Measurements from ENCODE around the gene KIF6.
A peak's percentile ranks its signal among the peaks of the same experiment; 100 is the strongest.
"Not testable (repeated sequence)": the region's sequence is repeated elsewhere in the genome, so short reads cannot be mapped to it uniquely, and the experiment has no call there.

The KIF6 gene

DNA sequence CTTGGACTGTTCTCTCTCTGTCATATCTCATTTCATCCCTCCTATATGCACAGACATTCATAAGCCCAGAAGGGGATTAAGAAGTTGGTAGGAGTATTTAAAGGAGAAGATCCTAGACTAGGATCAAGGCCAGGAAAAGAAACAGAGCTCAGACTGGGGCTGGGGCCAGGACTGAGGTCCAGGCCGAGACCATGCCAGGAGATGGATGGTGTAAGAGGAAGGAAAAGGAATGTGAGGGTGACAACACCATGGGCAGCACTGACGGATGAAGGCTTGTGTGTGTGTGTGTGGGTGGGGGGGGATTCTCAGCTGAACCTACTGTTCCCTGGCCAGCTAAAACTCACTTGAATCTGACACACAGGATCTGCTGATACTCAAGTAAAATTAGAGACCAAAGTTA, 182.1 kb downstream of the KIF6 start:
- DNase-seq: peak; percentile 55

DNA sequence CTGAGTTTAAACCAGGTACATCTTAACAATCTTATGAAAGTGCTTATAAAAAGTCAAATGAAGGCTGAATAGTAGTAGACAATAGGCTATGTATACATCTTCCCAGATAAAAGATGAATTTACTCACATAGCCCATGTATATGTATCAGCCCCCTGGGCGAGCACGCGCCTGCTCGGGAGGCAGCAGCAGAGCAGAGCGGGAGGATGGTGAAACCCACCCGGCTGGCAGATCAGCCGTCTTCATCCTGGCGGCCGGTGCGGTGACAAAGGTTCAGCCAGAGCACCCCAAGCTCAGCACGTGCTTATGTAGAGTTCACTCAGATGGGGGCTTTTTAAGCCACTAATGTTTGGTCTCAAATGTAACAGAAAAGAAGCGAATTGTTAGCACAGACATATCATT, 184.8 kb downstream of the KIF6 start:
- no peak for DNase-seq

DNA sequence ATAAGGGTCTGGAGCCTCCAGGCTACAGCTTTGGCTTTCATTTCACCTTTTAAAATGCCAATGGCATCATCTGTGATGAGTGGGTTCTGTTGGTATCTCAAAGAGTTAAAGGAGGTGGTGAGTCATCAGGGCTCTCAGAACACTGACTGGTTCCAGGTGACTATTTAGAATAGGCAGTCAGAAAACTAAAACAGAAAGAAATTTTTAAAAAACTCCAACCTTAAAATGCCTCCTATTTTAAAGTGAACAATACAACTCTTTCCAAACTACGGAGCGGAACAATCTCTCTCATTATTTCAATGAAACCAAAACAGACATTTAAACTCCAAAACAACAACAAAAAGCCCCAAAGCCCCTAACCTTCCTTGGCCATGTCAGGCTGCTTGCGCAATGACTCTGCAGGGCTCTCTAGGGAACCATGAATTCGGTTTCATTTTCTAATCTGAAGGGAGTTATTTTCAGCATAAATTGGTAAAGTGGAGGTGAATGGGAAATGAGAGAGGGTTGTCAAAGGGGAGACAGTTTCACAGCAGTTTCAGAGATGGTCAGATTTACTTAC, 194.9 kb downstream of the KIF6 start:
- DNase-seq: no peak

DNA sequence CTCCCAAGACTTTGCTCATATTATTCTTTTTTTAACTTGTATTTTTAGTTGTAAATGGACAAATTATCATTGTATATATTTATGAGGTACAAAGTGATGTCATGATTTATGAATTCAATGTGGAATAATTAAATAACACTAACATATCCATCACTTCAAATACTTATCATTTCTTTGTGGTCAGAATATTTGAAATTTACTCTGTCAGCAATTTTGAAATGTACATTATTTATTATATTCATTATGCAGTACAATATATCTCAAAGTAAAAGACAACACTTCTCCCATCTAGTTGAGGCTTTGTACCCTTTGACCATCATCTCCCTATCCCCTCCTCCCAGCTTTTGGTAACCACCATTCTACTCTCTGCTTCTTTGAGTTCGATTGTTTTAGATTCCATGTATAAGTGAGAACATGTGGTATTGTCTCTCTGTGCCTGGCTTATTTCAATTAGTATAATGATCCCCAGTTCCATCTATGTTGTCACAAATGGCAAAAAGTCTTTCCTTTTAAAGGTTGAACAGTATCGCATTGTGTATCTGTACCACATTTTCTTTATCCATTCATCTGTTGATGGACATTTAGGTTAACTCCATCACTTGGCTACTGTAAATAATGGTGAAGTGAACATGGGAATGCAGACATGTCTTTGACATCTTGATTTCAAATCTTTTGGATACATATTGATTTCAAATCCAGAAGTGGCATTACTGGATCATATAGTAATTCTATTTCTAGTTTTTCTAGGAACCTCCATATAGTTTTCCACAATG, 197.2 kb downstream of the KIF6 start:
- DNase-seq: no peak

DNA sequence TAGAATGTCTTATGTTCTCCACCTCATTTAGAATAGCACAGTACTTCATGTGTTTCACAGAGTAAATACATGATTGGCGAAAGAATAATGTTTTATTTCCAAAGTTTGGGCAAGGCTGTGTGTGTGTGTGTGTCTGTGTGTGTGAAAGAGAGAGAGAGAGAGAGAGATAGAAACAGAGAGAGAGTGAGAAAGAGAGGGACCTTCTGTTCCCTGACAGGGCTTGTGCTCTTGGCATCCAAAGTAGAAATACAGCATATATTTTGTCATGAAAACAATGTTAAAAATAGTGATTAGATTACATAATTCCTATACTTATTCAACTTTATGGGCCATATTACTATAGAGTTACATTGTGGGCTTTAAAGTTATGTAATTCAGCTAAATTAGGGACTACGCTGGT, 201.2 kb downstream of the KIF6 start:
- no peak for DNase-seq

GRCh38 chr6:39521958-39522357, 203.2 kb downstream of the KIF6 start:
- no peak for DNase-seq

GRCh38 chr6:39520916-39521315, 204.3 kb downstream of the KIF6 start:
- no peak for DNase-seq

GRCh38 chr6:39520411-39520810, 204.8 kb downstream of the KIF6 start:
- no peak for DNase-seq

- no peak for DNase-seq
These were observed 207.0 kb downstream of the KIF6 start for GRCh38 chr6:39518221-39518620.

DNA sequence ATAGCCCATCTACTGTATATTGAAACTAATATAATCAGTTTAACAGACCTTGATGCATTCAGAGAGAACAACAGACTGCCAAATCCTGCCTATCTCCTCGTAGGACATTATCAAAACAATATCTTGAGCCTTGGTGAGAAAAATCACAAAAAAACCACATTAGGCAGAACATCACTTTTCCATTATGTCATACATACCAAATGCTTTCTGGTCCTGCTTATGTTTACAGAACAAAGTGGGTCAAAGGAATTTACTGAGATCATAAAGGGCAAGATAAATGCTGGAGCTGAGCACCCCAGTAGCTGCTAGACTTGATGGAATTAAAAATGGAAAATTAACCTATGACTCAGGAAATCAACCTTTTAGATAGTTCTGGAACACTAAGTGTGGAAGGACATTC, 207.5 kb downstream of the KIF6 start:
- no peak for DNase-seq

DNA sequence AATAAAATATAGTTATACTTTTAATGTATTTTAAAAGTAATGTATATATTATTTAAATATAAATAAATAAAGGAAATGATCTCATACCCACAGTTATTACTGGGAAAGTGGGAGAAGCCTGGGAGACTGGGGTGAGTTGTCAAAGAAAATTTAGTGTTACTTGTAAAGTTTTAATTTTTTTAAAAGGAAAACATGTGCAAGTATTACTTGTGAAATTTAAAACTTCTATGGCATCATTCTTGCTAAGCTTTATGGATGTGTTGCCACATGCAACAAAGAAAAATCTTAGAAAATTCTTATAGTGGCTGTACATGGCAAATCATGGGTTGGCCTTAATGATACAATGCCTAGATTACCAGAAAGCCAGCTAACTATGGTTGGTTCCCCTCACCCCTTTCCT, 208.7 kb downstream of the KIF6 start:
- DNase-seq: no peak

DNA sequence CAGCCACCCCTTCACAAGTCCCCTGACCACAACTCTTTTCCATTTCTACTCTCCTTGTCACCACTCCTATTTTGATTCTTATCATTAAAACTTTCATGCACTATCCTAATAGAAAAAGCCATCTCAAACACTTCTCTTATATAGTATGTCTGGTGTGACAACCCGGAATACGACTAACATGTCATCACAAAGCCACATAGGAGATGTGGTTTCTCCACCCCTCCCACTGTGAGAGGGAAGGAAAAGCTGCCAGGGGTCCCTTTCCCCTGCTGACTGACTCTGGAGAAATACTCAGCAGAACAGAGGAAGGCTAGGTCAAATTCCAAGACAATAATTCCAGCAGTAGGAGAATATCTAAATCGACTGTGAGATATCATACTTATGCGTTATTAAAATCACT, 209.7 kb downstream of the KIF6 start:
- DNase-seq: no peak

GRCh38 chr6:39515006-39515405, 210.2 kb downstream of the KIF6 start:
- no peak for DNase-seq

GRCh38 chr6:39509831-39510230, 215.4 kb downstream of the KIF6 start:
- DNase-seq: not testable (repeated sequence)

DNA sequence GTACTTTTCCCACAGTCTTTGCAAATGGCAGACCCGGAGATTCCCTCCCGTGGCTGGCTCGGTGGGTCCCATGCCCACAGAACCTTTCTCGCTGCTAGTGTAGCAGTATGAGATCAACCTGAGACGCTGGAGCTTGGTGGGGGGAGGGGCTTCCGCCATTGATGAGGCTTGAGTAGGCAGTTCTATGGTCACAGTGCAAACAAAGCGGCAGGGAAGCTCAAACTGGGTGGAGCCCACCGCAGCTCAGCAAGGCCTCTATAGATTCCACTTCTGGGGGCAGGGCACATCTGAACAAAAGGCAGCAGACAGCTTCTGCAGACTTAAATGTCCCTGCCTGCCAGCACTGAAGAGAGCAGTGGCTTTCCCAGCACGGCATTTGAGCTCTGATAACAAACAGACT, 216.7 kb downstream of the KIF6 start:
- no peak for DNase-seq

- DNase-seq: no peak
These were observed 217.7 kb downstream of the KIF6 start for GRCh38 chr6:39507331-39507998.

DNA sequence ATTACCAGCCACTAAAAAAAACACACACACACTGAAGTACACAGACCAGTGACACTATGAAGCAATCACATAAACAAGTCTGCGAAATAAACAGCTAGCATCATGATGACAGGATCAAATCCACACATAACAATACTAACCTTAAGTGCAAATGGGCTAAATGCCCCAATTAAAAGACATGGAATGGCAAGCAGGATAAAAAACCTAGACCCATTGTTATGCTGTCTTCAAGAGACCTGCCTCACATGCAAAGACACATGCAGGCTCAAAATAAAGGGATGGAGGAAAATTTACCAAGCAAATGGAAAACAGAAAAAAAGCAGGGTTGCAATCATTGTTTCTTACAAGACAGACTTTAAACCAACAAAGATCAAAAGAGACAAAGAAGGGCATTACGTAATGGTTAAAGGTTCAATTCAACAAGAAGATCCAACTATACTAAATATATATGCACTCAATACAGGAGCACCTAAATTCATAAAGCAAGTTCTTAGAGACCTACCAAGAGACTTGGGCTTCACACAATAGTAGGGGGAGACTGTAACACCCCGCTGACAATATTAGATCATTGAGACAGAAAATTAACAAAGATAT, 222.7 kb downstream of the KIF6 start:
- not testable (repeated sequence) for DNase-seq

DNA sequence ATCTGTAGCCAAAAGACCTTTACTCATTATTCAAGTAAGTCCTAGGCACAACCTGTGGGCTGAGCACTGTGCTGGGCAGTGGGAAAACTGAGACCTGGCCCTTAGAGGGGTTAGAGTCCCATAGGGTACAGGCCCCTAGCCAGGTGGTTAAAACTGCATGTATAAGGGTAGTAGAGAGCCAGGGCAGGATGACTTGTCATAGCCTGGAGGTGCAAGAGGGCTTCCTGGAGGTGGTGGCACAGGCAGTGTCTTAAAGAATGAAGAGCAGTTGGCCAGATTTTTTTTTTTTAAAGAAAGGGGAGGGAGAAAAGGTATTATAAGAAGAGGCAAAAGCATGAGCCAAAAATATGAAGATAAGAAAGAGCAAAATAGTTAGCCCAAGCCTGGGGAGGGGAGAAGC, 226.2 kb downstream of the KIF6 start:
- DNase-seq: no peak

DNA sequence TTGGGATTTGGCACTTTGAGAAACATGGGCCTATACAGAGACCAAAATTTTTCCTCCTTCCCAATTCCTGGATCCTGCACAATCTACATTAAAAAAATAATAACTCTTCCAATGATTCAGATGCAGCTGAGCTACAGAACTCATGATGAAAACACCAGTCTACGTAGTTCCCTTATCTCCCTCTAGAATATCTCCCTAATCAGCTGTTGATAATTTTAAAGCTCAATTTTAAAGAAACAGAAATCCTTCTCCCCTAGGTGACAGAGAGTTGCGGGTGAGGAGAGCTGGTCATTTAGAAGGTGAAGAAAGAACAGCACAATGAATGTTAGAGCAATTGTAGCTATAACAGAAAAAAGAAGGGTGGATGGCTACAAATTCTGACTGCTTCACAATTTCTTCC, 227.1 kb downstream of the KIF6 start:
- no peak for DNase-seq

DNA sequence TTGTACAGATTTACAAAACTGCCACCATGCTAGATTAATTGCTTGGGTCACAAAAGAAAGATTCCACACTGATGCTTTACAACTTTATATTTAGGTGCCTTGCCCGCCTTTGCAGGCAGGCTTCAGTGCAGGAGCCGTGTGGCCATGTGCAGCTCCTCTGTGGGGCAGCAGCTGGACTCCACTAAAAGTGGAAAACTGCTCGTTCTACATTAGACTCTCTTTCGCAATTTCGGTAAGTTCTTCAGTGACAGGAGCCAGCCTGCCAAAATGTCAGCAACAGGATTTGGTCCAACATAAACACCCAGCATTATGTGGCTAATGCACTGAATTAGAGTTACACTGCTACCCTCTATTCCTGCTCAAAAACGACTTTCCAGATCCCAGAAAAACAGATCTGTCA, 228.3 kb downstream of the KIF6 start:
- no peak for DNase-seq

GRCh38 chr6:39496456-39496855, 228.8 kb downstream of the KIF6 start:
- DNase-seq: no peak

DNA sequence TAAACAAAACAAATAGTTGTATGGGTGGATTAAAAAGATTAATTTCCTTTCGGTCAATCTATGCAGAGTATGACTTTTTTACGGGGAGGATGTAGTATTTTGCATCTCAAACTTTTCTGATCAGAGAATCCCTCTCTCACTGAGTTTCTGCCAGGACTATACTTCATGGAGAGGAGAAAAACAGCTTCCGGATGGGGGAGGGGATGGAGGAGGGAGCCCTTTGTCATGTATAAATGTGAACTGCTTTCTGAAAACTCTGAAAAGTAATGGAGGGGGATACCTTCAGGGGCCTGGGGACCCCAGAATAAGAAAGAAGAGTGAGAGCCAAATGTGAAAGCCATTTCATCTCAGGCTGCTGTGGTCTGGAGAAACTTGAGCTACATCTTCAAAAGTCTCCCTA, 229.6 kb downstream of the KIF6 start:
- DNase-seq: no peak

- no peak for DNase-seq
These were observed 230.2 kb downstream of the KIF6 start for GRCh38 chr6:39494998-39495397.

DNA sequence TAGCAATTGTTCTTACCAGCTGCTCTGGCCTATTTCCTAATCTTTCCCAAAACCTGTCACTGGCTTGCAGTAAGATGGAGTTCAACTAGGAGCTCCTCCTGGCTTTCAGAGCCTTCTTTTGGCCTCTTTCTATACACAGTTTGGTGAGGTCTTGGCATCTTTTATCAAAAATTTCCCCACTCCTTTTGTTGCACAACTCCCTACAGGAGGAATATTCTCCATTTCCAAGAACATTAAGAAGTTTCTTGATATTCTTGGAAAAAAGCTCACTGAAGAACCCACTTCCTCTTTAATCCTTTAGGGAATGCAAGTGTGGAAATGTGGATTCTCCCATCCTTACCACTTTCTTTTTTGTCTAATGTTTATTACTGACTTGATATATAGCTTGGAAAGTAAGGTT, 231.4 kb downstream of the KIF6 start:
- DNase-seq: no peak

Measured in right forelimb (tissue), 1 donor.